ENCODE data around the gene PIP4P1.

PIP4P1 gene

GRCh38 chr14:20438664-20439063 lies 22.6 kb downstream of the PIP4P1 start:
- DNase-seq (ENCODE audit: low read depth in 1 of 2, low spot score in 1 of 2): no peak

GRCh38 chr14:20436363-20436755 lies 24.9 kb downstream of the PIP4P1 start:
- DNase-seq (ENCODE audit: low read depth in 1 of 2, low spot score in 1 of 2): no peak

GRCh38 chr14:20435582-20436362 lies 25.5 kb downstream of the PIP4P1 start, which contains the start of gene KLHL33:
Gene KLHL33 (minus strand): TSS chr14:20436166. CDS start chr14:20435811, 355 bp downstream.
- DNase-seq (ENCODE audit: low read depth in 1 of 2, low spot score in 1 of 2): no peak

DNA sequence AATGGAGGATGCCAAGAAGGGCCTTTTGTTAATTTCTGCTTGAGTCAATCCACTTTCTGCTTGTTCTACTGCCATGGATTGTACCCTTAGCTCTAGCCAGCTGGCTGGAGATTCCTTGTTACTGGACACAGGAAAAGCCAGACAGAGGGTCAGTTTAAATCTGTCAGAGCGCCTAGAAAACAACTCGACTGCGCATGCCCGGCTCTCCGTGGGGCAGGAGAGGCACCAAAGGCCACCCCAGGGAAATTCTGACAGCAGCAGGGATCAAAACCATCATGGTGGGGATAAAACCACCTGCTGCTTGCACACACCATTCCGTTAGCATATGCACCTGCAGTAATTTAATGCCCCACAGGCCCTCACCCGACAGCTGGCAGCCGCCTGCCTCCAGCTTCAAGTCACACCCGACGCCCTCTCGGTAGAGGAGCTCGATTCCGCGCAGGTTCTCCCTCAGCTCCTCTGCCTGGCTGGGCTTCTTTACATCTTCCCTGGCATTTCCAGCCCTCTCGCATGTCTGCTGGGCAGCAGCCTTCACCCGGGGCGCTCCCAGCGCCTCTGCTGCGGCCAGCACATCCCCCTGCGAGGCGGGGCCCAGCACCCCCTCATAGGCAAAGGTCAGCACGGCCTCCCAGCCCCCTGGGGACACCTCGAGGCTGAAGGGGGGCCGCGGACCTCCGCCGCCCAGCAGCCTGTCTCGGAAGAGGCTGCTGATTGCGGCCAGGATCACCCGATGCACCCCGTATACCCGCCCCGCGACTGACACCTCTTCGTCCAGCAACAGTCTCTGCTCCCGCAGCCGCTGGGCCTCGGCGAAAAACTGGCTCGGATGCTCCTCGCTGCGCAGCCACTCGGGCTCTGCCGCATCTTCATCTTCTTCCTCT lies 26.3 kb downstream of the PIP4P1 start:
- DNase-seq (ENCODE audit: low read depth in 1 of 2, low spot score in 1 of 2): no peak

DNA sequence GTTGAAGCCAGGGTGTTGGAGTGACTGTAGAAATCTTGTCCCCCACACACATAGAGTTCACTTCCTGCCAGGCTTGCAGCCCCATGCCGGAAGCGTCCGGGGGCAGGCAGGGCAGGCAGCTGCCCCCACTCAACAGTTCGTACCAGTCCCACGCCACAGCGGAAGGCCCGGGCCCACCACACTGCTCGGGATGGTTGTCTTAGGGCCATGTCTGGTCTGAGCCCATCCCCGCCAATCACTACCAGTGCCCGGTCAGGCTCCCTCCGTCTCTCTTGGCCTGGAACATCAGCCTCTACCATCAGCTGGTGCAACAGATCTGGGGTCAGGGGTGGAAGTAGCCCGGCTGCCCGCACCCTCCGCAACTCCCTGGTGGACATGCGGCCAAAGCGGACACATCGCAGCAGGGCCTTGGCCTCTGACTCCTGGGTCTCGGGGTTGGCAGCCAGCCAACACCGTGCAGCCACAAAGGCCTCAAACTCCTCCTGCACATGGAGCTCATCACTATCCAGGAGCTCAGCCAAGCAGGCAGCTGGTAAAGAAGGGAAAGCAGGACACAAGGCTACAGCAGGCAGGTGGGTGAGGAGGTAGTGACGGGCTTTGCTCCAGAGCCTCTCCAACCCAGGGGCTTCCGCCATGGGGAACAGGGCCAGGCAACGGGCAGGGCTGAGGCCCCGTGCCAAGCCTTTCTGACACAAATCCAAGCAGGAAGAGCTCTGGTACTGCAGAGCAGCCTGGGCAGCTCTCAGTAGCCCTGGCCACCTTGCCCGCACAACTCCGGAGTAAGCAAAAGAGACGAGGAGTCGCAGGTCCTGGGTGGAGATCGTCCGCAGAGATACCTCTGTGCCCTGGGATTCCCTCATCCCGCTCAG lies 31.2 kb downstream of the PIP4P1 start:
- no peak for DNase-seq (ENCODE audit: low read depth in 1 of 2, low spot score in 1 of 2)

GRCh38 chr14:20428802-20429201 lies 32.4 kb downstream of the PIP4P1 start:
- DNase-seq (ENCODE audit: low read depth in 1 of 2, low spot score in 1 of 2): no peak

- no peak for DNase-seq (ENCODE audit: low read depth in 1 of 2, low spot score in 1 of 2)
Observed at GRCh38 chr14:20428010-20428365, 33.2 kb downstream of the PIP4P1 start.

DNA sequence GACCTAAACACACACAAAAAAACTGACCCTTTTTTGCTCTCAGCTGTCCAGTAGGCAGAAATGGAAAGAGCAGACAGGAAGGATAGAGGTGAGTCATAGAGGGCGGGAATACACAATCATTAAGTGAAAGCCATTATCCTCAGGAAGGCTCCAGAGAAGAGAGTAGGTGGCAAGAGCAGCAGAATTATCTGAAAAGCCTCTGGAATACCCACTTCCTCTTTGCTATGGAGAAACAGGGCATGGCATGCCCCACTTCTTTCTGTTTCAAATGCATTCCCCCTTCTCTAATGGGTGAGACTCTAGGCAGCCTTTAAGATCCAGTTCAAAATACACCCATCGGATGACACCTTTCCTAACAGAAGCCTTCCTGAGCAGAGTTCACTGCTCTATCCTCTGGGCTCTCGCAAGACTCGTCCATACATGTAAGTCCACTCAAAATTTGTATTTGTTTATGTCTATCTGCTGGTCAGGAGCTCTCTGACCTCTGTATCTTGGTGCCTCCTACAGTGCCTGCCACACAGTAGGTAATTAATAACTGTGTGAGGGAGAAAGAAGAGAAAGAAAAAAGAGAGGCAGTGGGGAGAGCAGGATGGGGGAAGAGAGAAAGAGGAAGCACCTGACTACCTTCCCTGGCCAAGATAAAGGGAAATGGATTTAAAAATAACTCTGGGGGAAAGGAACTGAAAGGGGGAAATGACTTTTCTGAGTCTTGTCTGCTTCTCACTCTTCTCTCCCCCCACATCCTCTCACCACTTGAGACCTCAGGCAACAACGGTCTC lies 33.8 kb downstream of the PIP4P1 start:
- no peak for DNase-seq (ENCODE audit: low read depth in 1 of 2, low spot score in 1 of 2)

DNA sequence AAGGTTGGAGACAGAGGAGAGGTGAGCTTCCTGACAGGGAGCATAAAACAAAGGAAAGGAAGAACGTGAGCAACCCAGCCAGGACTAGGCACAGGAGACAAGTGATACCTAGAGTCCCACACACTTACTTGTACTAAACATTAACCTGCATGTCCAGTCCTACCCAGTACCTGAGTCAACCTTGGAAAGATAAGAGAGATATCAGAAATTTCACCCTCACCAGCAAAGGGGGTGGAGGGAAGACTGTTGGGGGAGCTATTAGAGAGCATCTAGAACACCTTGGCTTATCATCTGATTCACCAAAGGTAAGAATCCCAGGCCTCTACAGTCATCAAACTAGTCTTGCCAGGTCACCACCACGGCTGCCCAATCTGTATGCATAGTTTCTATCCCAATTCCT lies 36.4 kb downstream of the PIP4P1 start:
- DNase-seq (ENCODE audit: low read depth in 1 of 2, low spot score in 1 of 2): no peak

DNA sequence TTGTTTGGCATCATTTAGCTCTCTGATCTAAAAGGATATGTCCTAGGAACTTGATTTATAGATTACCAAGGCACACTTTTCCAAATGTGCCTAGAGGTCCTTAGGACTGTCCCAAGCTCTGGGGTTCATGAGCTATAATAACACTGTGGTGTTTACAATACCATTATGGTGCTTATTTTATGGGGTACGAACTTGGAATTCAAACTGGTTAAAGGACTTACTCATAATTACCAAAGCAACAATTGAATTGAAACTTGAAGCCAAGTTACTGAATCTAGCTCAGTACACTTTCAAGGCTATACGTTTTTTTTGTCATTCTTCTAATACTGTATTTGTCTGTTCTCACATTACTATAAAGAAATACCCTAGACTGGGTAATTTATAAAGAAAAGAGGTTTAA lies 38.3 kb downstream of the PIP4P1 start:
- no peak for DNase-seq (ENCODE audit: low read depth in 1 of 2, low spot score in 1 of 2)

DNA sequence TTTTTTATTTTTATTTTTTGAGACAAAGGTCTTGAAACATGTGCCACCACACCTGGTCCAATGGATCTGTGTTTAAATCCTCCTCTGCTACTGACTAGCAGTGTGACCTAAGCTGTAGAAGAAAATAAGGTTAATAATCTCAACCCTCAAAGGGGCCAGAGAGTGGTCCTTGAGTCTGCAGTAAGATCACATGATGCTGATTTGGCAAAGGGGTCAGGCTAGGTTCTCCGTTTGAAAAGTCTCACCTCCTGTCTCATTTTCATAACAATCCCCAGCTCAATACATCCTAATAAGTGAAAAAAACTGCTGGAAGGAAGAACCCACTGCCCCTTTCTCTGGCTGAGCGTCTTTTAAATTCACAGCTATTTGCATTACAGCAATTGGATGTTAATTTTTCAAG lies 40.0 kb downstream of the PIP4P1 start:
- no peak for DNase-seq (ENCODE audit: low read depth in 1 of 2, low spot score in 1 of 2)

GRCh38 chr14:20419419-20419818 lies 41.8 kb downstream of the PIP4P1 start:
- DNase-seq (ENCODE audit: low read depth in 1 of 2, low spot score in 1 of 2): no peak

DNA sequence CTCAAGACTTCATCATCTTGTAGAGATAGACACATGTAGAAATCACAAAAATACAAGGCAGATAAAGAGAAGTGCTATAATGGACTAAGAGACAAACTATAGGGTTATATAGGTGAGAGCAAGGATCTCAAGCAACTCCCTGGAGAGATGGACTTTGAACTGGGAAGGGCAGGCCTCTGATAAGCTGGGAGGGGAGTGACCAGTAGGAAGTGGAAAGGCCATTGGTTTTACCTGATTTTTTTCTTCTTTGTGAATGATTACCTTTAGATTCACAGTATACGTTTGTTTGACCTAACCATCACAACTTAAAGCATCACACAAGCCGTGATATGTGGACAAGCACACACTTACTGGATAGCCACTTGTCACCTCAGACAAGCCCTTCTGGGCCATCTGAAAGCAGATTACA lies 42.7 kb downstream of the PIP4P1 start:
- no peak for DNase-seq (ENCODE audit: low read depth in 1 of 2, low spot score in 1 of 2)

DNA sequence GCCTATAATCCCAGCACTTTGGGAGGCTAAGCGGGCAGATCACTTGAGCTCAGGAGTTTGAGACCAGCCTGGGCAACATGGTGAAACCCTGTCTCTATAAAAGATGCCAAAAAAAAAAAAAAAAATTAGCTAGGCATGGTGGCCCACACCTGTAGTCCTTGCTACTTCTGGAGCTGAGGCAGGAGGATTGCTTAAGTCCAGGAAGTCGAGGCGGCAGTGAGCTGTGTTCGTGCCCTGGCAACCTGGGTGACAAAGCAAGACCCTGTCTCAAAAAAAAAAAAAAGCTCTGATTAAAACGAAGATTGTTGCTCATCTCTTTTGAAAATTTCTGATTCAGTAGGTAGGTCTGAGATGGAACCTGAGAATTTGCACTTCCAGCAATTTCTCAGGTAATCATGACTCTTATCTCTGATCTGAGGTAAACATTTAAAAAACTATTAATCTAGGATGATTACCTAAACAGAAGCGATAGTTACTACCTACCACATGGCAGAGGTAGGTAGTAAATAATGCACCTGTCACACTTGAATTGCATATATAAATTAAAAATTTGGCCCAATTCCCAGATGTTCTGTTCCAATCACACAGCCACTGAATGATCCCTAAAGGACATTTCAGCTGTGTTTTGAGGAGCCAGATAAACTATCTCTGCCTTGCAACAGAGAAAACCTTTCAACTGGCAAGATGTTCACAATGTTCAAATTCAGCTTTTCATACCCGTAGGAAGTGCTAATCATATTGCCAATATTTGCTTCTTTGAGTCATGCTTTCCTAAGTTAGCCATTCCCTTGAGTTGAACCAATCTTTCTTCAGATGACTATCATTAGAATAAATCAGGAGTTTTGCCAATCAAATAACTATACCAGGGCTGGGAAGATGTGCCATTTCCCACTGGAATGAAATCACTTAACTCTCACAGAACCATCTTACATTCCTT lies 43.7 kb downstream of the PIP4P1 start:
- no peak for DNase-seq (ENCODE audit: low read depth in 1 of 2, low spot score in 1 of 2)

GRCh38 chr14:20416223-20416622 lies 45.0 kb downstream of the PIP4P1 start:
- no peak for DNase-seq (ENCODE audit: low read depth in 1 of 2, low spot score in 1 of 2)

DNA sequence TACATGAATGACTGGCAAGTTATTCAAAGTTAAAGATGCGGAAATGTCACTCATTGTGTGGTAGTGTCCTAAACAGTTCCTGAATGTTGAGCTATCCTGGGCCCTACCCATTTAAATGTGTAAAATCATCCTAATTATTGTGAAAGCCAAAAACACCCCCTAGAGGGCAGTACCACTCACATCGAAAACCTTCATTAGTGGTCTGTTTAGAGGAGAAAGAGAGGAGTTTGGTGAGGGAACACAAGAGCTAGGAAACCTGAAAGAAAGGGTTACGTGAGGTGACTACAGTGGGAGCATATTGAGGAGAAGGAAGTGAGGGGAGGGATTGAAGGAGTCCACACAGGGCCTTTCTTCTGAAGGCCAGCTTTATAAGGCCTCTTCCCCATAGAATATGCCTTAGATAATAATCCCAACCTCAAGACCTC lies 45.4 kb downstream of the PIP4P1 start:
- no peak for DNase-seq (ENCODE audit: low read depth in 1 of 2, low spot score in 1 of 2)

GRCh38 chr14:20413744-20414082 lies 47.5 kb downstream of the PIP4P1 start:
- DNase-seq (ENCODE audit: low read depth in 1 of 2, low spot score in 1 of 2): no peak

DNA sequence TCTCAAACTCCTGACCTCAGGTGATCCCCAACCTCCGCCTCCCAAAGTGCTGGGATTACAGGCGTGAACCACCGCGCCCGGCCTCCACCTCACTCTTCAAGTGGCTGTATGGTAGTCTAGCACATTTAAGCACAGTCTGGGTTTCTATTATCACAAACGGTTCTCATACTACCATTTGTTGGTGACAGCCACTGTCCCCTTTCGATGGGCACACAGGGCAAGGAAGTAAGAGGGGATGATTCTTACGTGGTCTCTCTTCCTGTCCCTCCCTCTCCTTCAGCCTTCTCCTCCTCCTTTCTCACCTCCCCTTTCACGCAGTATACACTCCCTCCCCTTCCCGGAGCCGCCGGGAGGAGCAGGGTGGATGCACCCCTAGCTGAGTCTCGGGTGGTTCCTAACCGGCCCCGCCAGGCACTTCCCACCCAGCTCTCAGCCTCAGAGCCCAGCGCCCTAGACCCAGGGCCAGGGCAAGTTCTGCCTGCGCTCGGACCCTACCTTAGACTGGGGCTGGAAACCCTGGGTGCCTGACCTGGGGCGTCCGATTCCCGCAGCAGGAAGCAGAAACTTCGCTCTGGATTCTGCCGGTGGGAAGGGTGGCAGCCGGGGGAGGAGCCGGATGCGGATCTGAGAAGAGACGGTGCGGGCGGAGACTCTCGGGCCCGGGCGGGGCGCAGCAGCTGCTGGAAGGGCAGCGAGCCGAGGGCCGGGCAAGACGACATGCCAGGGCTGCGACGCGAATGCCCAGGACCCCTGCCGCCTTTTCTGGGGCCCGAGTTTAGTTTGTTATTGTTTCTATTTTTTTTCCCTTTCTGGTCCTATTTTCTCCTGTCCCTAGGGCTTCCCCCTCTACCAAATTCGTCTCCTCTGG lies 48.1 kb downstream of the PIP4P1 start, which contains the start of gene TEP1:
Gene TEP1, minus strand, starts transcription at position 626 of the 868 bp plus-strand sequence. CDS start 5,062 bp downstream, outside the sequence.
- DNase-seq (ENCODE audit: low read depth in 1 of 2, low spot score in 1 of 2): peak; percentile 42 to 60

Data from stimulated activated CD4-positive, alpha-beta T cell treated with anti-CD3 and anti-CD28 coated beads, Interleukin-15, amount 100 ng/mL, for 1 hour (primary cell).